Measurements from ENCODE around the gene ADGRV1. TPM values are rescaled to one million over a fixed set of nuclear protein-coding genes. Genes with fewer than 3 reads are reported as not detected.

The ADGRV1 gene
- total RNA-seq, 4 donors from 2014 or later = 6.0 to 37.0 (median 10.6) TPM

- Histone ChIP-seq H3K9me3 (no peaks in the 10 kb centered on the region), H3K4me3 (no peak overlapping the region), H3K36me3 (no peaks in the 10 kb centered on the region), H3K27me3 (no peaks in the 10 kb centered on the region), H3K4me1 (peaks cover 4 to 15% (median 8%) of the 10 kb centered on the region in 4 donors), H3K27ac (peak overlapping the region in 2 of 4 donors; percentile 21 to 39)
- TF ChIP-seq POLR2AphosphoS5 (IDR thresholded peaks at IDR 0.05) (peak in 1 of 3 donors; percentile 20), EP300 (IDR thresholded peaks at IDR 0.05; ENCODE audit: low read depth) (no peak), POLR2A (IDR thresholded peaks at IDR 0.05) (no peak)
- TF ChIP-seq, protein P1, sequence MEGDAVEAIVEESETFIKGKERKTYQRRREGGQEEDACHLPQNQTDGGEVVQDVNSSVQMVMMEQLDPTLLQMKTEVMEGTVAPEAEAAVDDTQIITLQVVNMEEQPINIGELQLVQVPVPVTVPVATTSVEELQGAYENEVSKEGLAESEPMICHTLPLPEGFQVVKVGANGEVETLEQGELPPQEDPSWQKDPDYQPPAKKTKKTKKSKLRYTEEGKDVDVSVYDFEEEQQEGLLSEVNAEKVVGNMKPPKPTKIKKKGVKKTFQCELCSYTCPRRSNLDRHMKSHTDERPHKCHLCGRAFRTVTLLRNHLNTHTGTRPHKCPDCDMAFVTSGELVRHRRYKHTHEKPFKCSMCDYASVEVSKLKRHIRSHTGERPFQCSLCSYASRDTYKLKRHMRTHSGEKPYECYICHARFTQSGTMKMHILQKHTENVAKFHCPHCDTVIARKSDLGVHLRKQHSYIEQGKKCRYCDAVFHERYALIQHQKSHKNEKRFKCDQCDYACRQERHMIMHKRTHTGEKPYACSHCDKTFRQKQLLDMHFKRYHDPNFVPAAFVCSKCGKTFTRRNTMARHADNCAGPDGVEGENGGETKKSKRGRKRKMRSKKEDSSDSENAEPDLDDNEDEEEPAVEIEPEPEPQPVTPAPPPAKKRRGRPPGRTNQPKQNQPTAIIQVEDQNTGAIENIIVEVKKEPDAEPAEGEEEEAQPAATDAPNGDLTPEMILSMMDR (IDR thresholded peaks at IDR 0.05) = no peak
- WGBS, 2 donors (ENCODE audit: low coverage in 1 of 2) = 73 to 79% methylated on average over 2 of the region's 2 CpGs
- no peak for DNase-seq
- intact Hi-C loops (cut with DNase I; ENCODE audit: low total_unique reads) (loop anchor here (5.0 kb wide), 1 partner anchor 56 kb away; no protein-coding TSS in a partner anchor), in situ Hi-C loops (cut with MboI; ENCODE audit: low pct_ligation_motif_present in 1 of 4, low pct_unique_long_range_greater_than_20kb in 1 of 4, low sequenced_read_pairs in 3 of 4) (loop anchor here in 1 of 4 donors (25.0 kb wide), 1 partner anchor 241 kb away; no protein-coding TSS in a partner anchor)
Measured at GRCh38 chr5:91178461-91178860, 619.9 kb downstream of the ADGRV1 start.

- no peaks in the 10 kb centered on the region for H3K9me3 ChIP-seq
- in situ Hi-C loops (cut with MboI; ENCODE audit: low pct_ligation_motif_present in 1 of 4, low pct_unique_long_range_greater_than_20kb in 1 of 4, low sequenced_read_pairs in 3 of 4) = loop anchor here in 1 of 4 donors (25.0 kb wide), 1 partner anchor 242 kb away; no protein-coding TSS in a partner anchor
- TF ChIP-seq POLR2A (IDR thresholded peaks at IDR 0.05) (no peak), POLR2AphosphoS5 (IDR thresholded peaks at IDR 0.05) (no peak), EP300 (IDR thresholded peaks at IDR 0.05; ENCODE audit: low read depth) (no peak)
- TF ChIP-seq, protein P1 (IDR thresholded peaks at IDR 0.05) = no peak
- H3K36me3 ChIP-seq = no peaks in the 10 kb centered on the region
- no peak for DNase-seq
- intact Hi-C loops (cut with DNase I; ENCODE audit: low total_unique reads) = loop anchor here (5.0 kb wide), 1 partner anchor 57 kb away; no protein-coding TSS in a partner anchor
- peaks cover 4 to 20% (median 13%) of the 10 kb centered on the region in 4 donors for H3K4me1 ChIP-seq
- peak overlapping the region in 2 of 4 donors; percentile 15 to 39 for H3K27ac ChIP-seq
- no peaks in the 10 kb centered on the region for H3K27me3 ChIP-seq
- no peak overlapping the region for H3K4me3 ChIP-seq
- WGBS, 2 donors (ENCODE audit: low coverage in 1 of 2) = 80 to 83% methylated on average over 1 of the region's 1 CpG
Measured at GRCh38 chr5:91179018-91179417, 620.4 kb downstream of the ADGRV1 start.

DNA sequence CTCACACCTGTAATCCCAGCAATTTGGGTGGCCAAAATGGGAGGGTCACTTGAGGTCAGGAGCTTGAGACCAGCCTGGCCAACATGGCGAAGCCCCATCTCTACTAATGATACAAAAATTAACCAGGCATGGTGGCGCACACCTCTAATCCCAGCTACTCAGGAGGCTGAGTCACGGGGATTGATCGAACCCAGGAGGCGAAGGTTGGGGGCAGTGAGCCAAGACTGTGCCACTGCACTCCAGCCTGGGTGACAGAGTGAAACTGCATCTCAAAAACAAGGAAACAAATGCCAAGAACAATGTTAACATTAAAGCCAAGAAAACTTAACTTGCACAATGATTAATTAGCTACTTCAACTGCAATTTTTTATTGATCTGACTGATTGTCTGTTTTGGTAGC is 621.9 kb downstream of the ADGRV1 start:
- DNase-seq = no peak
- H3K4me3 ChIP-seq = no peak overlapping the region
- intact Hi-C loops (cut with DNase I; ENCODE audit: low total_unique reads) = no loop called here

DNA sequence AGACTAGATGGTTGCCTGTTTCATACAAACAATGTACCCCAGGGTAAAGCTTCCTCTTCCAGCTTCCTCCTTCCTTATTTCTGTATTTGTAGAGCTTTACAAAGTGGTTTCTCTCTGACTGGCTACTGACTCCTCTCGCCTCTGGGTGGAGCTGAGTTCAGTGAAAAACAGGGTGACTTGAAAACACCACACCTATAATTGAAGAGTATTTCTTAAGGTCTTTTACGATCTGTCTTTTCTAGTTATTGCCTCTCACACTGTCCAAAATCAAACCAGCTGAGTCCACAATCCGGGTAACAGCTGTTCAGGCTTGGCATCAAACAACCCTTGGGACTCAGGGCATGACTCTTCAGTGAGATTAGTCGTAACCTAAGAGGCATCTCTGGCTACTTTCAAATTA is 624.2 kb downstream of the ADGRV1 start:
- Histone ChIP-seq H3K27me3 (no peaks in the 10 kb centered on the region), H3K4me1 (peaks cover 4 to 30% (median 12%) of the 10 kb centered on the region in 4 donors), H3K27ac (peak overlapping the region; percentile 61 to 77 (median 66)), H3K36me3 (no peaks in the 10 kb centered on the region), H3K4me3 (no peak overlapping the region), H3K9me3 (no peaks in the 10 kb centered on the region)
- intact Hi-C loops (cut with DNase I; ENCODE audit: low total_unique reads) (no loop called here), in situ Hi-C loops (cut with MboI; ENCODE audit: low pct_ligation_motif_present in 1 of 4, low pct_unique_long_range_greater_than_20kb in 1 of 4, low sequenced_read_pairs in 3 of 4) (loop anchor here in 1 of 4 donors (25.0 kb wide), 1 partner anchor 245 kb away; no protein-coding TSS in a partner anchor)
- peak; percentile 47 for DNase-seq
- WGBS, 2 donors (ENCODE audit: low coverage in 1 of 2) = 0 to 26% methylated on average over 1 to 4 of the region's 4 CpGs
- TF ChIP-seq, protein P1 (IDR thresholded peaks at IDR 0.05) = peak in 2 of 5 experiments; percentile 15 to 19
- TF ChIP-seq POLR2AphosphoS5 (IDR thresholded peaks at IDR 0.05) (peak; percentile 15 to 54 (median 48)), EP300 (IDR thresholded peaks at IDR 0.05; ENCODE audit: low read depth) (no peak), POLR2A (IDR thresholded peaks at IDR 0.05) (no peak)

More for the DNA sequence above, 621.9 kb downstream of the ADGRV1 start:
- Histone ChIP-seq H3K36me3 (no peaks in the 10 kb centered on the region), H3K27me3 (no peaks in the 10 kb centered on the region), H3K27ac (no peak overlapping the region), H3K4me1 (peaks cover 4 to 25% (median 12%) of the 10 kb centered on the region in 4 donors), H3K9me3 (no peaks in the 10 kb centered on the region)
- in situ Hi-C loops (cut with MboI; ENCODE audit: low pct_ligation_motif_present in 1 of 4, low pct_unique_long_range_greater_than_20kb in 1 of 4, low sequenced_read_pairs in 3 of 4) = loop anchor here in 1 of 4 donors (25.0 kb wide), 1 partner anchor 243 kb away; no protein-coding TSS in a partner anchor
- WGBS, 2 donors (ENCODE audit: low coverage in 1 of 2) = 96 to 100% methylated on average over 4 to 5 of the region's 5 CpGs
- TF ChIP-seq, protein P1 (IDR thresholded peaks at IDR 0.05) = no peak
- TF ChIP-seq POLR2A (IDR thresholded peaks at IDR 0.05) (no peak), POLR2AphosphoS5 (IDR thresholded peaks at IDR 0.05) (no peak), EP300 (IDR thresholded peaks at IDR 0.05; ENCODE audit: low read depth) (no peak)
